Hepatocyte (in vitro differentiated cells): ENCODE results near the gene DES. TPM values are rescaled to one million over a fixed set of nuclear protein-coding genes. Genes with fewer than 3 reads are reported as not detected.

Source experiments
- DNase-seq: peaks from one replicate; pipeline ENCODE4 v3.0.0-alpha.2; 2016; ENCODE audit warnings: low spot score
- H2AFZ ChIP-seq: fragments of 200-600 bp; sonication (generic); 2 replicates; pipeline ENCODE4 v1.6.0; 2016; ENCODE audit warnings: antibody characterized with exemption, mild to moderate bottlenecking
- H3K27ac ChIP-seq: fragments of 200-600 bp; sonication (generic); 2 replicates; pipeline ENCODE4 v1.5.1; 2016; ENCODE audit warnings: mild to moderate bottlenecking
- H3K27me3 ChIP-seq: fragments of 200-600 bp; sonication (generic); 2 replicates; pipeline ENCODE4 v1.6.1; 2016
- H3K36me3 ChIP-seq: fragments of 200-600 bp; sonication (generic); replicated peaks from 2 replicates; pipeline ENCODE4 v1.5.1; 2016; ENCODE audit warnings: low read depth; ENCODE audit not compliant: insufficient read depth
- H3K4me1 ChIP-seq: fragments of 200-600 bp; sonication (generic); 2 replicates; pipeline ENCODE4 v1.5.1; 2016; ENCODE audit warnings: mild to moderate bottlenecking, moderate library complexity; ENCODE audit not compliant: insufficient read depth
- H3K4me2 ChIP-seq: fragments of 200-600 bp; sonication (generic); 2 replicates; pipeline ENCODE4 v1.6.0; 2016
- H3K4me3 ChIP-seq: fragments of 200-600 bp; sonication (generic); 2 replicates; pipeline ENCODE4 v1.5.1; 2016; ENCODE audit warnings: mild to moderate bottlenecking
- H3K79me2 ChIP-seq: fragments of 200-600 bp; sonication (generic); 2 replicates; pipeline ENCODE4 v1.6.0; 2017; ENCODE audit warnings: mild to moderate bottlenecking
- H3K9me2 ChIP-seq: fragments of 200-600 bp; sonication (generic); replicated peaks from 2 replicates; pipeline ENCODE4 v1.6.0; 2017; ENCODE audit warnings: mild to moderate bottlenecking; ENCODE audit not compliant: insufficient read depth
- H3K9me3 ChIP-seq: fragments of 200-600 bp; sonication (generic); 2 replicates; pipeline ENCODE4 v1.5.1; 2016; ENCODE audit warnings: low read depth, mild to moderate bottlenecking
- H4K20me1 ChIP-seq: fragments of 200-600 bp; sonication (generic); 2 replicates; pipeline ENCODE4 v1.6.0; 2016; ENCODE audit warnings: mild to moderate bottlenecking; ENCODE audit not compliant: insufficient read depth, poor library complexity, severe bottlenecking
- CTCF ChIP-seq: fragments of 200-600 bp; sonication (generic); IDR thresholded peaks from 2 replicates; pipeline ENCODE4 v1.5.1; 2016; ENCODE audit warnings: antibody characterized with exemption, mild to moderate bottlenecking; ENCODE audit not compliant: poor library complexity
- EZH2 ChIP-seq: fragments of 200-600 bp; sonication (generic); IDR thresholded peaks from 2 replicates; pipeline ENCODE4 v1.6.1; 2016; ENCODE audit warnings: antibody characterized with exemption, mild to moderate bottlenecking, borderline replicate concordance
- EZH2phosphoT487 ChIP-seq: fragments of 200-600 bp; sonication (generic); IDR thresholded peaks from one replicate; pipeline ENCODE4 v1.6.1; 2018; ENCODE audit warnings: antibody characterized with exemption, mild to moderate bottlenecking, low read depth, moderate library complexity; ENCODE audit not compliant: unreplicated experiment, severe bottlenecking
- WGBS: methylation state at CpG from one replicate; pipeline ENCODE4 v1.1.6; 2016; ENCODE audit warnings: low lambda C conversion rate; ENCODE audit errors: missing lambda C conversion rate; 5-methylcytosine and 5-hydroxymethylcytosine counted together
- polyA plus RNA-seq: library from polyadenylated mRNA; unstranded; fragments of >200 nt; fragmentation: Nextera tagmentation; extraction: Ambion mirVana; gene quantifications from 2 replicates; pipeline ENCODE4 v1.2.1, GENCODE V29; 2016
- total RNA-seq: library from RNA; depleted of rRNA; stranded (reverse); fragments of >200 nt; gene quantifications from 2 replicates; pipeline ENCODE4 v1.2.3, GENCODE V29; 2014

DES gene
- total and polyA plus RNA-seq, 2 experiments from 2014 or later, result 60.9 to 103 TPM

- H3K4me1 ChIP-seq, result no peaks in the 10 kb centered on the region
These were observed 49.5 kb downstream of the DES start for GRCh38 chr2:219467736-219468075.

GRCh38 chr2:219468410-219469185 is 50.4 kb downstream of the DES start:
- Histone ChIP-seq H3K79me2 (no peaks in the 10 kb centered on the region), H3K4me3 (no peak overlapping the region), H3K36me3 (no peaks in the 10 kb centered on the region), H3K9me3 (no peaks in the 10 kb centered on the region), H3K27ac (no peak overlapping the region), H3K9me2 (no peaks in the 10 kb centered on the region), H2AFZ (no peak overlapping the region), H3K27me3 (no peaks in the 10 kb centered on the region), H3K4me2 (no peak overlapping the region), H4K20me1 (no peaks in the 10 kb centered on the region), H3K4me1 (no peaks in the 10 kb centered on the region)
- TF ChIP-seq EZH2, result no peak
- no peak for TF ChIP-seq EZH2phosphoT487
- DNase-seq, result no peak
- 97% methylated on average over 22 of the region's 23 CpGs for WGBS

More at GRCh38 chr2:219467736-219468075, 49.5 kb downstream of the DES start:
- no peaks in the 10 kb centered on the region for H3K9me3 ChIP-seq
- 92% methylated on average over 2 of the region's 2 CpGs for WGBS
- H3K9me2 ChIP-seq, result no peaks in the 10 kb centered on the region
- no peak overlapping the region for H3K27ac ChIP-seq
- H3K36me3 ChIP-seq, result no peaks in the 10 kb centered on the region
- H3K79me2 ChIP-seq, result no peaks in the 10 kb centered on the region
- no peak for DNase-seq
- H3K4me3 ChIP-seq, result no peak overlapping the region
- no peak overlapping the region for H2AFZ ChIP-seq
- H3K27me3 ChIP-seq, result no peaks in the 10 kb centered on the region
- no peaks in the 10 kb centered on the region for H4K20me1 ChIP-seq
- no peak overlapping the region for H3K4me2 ChIP-seq
- TF ChIP-seq EZH2 (no peak), EZH2phosphoT487 (no peak), CTCF (no peak)

- H3K9me2 ChIP-seq, result no peaks in the 10 kb centered on the region
- no peaks in the 10 kb centered on the region for H3K4me1 ChIP-seq
- H3K27ac ChIP-seq, result no peak overlapping the region
- no peaks in the 10 kb centered on the region for H3K9me3 ChIP-seq
- H3K79me2 ChIP-seq, result no peaks in the 10 kb centered on the region
- H3K4me2 ChIP-seq, result no peak overlapping the region
- WGBS, result 88% methylated on average over 16 of the region's 16 CpGs
- H3K27me3 ChIP-seq, result no peaks in the 10 kb centered on the region
- no peak overlapping the region for H3K4me3 ChIP-seq
- no peak for DNase-seq
- no peak for TF ChIP-seq EZH2phosphoT487
- no peak for TF ChIP-seq EZH2
- no peak for TF ChIP-seq CTCF
- H2AFZ ChIP-seq, result no peak overlapping the region
- no peaks in the 10 kb centered on the region for H4K20me1 ChIP-seq
- H3K36me3 ChIP-seq, result no peaks in the 10 kb centered on the region
These were observed 51.1 kb downstream of the DES start for GRCh38 chr2:219469186-219469724.

- no peaks in the 10 kb centered on the region for H3K79me2 ChIP-seq
- H3K27ac ChIP-seq, result no peak overlapping the region
- TF ChIP-seq EZH2phosphoT487 (no peak), EZH2 (no peak), CTCF (no peak)
- H3K4me3 ChIP-seq, result no peak overlapping the region
- no peaks in the 10 kb centered on the region for H3K9me3 ChIP-seq
- H2AFZ ChIP-seq, result no peak overlapping the region
- no peaks in the 10 kb centered on the region for H3K9me2 ChIP-seq
- no peak for DNase-seq
- no peak overlapping the region for H3K4me2 ChIP-seq
- H4K20me1 ChIP-seq, result no peaks in the 10 kb centered on the region
- 76% methylated on average over 4 of the region's 4 CpGs for WGBS
- no peaks in the 10 kb centered on the region for H3K4me1 ChIP-seq
- no peaks in the 10 kb centered on the region for H3K36me3 ChIP-seq
- H3K27me3 ChIP-seq, result no peaks in the 10 kb centered on the region
These were observed 52.3 kb downstream of the DES start for GRCh38 chr2:219470429-219470828.
